NCI-H2196 treated with DMSO at 0.1 percent for 48 hours (cell line): ENCODE results near the gene ARHGEF18.
"Not testable (repeated sequence)": the region's sequence is repeated elsewhere in the genome, so short reads cannot be mapped to it uniquely, and the experiment has no call there.

Experiments used
- DNase-seq: peaks from one replicate; lab custom pipeline; 2025; ENCODE audit not compliant: unreplicated experiment; lab: John Stamatoyannopoulos, UW

Gene ARHGEF18

DNA sequence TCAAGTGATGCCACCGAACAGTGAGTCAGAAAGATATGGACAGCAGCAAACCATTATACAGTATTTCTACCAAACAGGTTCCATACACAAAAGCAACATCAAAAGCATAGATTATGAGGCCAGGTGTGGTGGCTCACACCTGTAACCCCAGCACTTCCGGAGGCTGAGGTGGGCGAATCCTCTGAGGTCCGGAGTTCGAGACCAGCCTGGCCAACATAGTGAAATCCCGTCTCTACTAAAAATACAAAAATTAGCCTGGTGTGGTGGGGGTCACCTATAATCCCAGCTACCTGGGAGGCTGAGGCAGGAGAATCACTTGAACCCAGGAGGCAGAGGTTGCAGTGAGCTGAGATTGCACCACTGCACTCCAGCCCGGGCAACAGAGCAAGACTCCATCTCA lies 1.7 kb upstream of the ARHGEF18 start:
- not testable (repeated sequence) for DNase-seq

DNA sequence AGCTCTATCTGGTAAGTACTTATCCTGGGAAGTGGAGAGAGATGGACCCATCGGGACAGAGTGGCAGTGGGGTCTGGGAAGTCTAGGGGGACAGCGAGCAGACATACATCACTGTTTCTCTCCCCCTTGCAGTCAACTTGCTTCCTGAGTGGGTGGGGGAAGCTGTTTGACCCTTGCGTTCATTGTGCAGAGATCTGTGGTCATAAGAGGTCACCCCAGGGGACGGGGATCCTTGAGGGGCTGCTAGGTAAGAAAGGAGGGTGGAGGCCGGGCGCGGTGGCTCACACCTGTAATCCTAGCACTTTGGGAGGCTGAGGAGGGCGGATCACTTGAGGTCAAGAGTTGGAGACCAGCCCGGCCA lies 474 bp downstream of the ARHGEF18 start:
- DNase-seq = no peak

DNA sequence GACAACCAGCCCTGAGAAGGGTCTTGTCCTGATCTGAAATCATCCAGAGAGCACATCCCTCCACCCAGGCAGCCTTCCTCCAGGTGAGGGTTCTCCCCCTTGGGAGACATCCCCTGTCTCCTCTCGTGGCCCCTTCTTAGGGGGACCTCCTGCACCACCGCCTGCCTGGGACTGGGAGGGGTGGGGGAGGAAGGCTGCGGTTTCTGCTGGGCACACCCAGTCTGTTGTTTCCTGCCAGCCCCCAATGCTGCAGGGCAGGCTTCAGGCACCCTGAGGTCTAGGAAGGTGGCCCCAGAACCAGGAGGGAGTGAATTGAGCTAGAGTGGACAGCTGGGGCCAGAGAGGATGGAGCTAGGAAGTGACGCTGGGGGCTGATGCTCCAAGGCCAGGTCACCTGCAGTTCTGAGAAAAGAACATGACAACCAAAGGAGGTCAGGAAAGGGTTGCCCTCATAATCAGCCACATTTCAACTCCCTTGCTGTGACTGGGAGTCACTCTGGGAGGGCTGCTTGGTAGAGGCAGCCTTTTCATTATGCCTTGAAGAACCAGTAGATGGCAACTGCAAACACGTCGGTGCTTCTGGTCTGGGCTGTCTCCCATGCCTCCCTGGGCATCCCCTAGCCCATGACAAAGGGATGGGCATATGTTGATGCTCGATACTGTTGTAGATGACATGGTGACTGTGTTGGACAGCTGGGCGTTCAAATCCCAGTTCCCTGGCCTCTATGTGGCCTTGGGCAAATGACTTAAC lies 1.4 kb downstream of the ARHGEF18 start:
- no peak for DNase-seq

DNA sequence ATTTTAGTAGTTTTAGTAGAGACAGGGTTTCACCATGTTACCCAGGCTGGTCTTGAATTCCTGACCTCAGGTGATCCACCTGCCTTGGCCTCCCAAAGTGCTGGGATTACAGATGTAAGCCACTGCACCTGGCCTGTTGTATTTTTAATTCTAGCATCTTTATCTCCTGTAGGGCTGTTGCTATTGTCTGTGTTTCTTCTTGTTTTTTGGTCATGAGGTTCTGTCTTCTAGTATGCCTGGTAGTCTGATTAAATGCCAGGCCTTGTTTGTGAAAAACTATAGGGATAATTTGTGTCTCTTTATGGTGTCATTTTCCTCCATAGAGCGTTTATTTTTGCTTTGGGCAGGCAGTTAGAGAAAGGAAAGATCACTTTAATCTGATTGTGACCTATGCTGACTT lies 3.1 kb downstream of the ARHGEF18 start:
- DNase-seq = no peak

DNA sequence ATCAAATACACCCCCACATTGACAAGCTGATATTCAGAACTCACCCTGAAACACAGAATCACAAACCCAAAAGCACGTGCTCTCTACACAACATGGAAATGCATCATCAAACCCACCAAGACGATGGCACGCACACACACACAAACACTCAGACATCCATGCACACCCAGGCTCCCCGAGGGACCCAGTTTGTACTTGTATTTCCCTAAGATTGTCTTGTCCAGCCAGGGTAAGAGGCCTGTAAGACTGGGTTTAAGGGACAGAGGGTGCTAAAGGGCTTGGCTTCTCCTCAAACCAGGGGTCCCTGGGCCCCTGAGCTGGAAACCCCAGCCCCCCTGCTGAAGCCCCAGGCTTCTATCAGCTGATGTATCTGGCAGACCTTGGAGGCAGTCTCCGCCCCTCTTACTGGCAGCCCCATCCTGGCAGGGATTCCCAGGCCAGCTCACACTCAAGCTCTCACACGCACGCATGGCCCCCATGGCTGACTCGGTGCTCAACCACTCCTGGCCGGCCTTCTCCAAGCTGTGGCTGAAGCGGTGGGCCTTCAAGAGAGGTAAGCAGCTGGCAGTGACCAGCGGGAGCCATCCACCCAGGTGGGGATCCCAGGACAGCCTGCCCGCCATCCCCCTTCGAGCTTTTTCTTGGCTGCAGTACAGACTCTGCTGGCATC lies 6.5 kb downstream of the ARHGEF18 start:
- no peak for DNase-seq

DNA sequence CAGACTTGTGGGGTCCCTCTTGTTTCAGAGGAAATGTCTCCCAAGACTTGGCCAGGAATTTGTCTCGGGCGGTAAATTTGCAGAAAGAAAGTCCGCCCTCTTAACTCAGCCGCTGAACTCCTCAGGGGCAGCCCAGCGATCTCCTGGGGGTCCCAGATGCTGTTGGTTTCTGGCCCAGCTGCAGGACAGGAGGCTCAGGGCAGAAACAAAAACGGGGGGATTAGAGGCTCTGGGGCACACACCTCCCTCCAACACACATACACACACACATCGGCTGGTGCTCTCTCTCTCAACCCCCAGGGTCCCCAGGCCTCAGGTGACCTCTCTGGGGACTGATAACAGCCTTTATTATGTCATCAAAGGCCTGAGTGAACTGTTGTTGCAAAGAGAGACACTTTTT lies 7.1 kb downstream of the ARHGEF18 start:
- DNase-seq = no peak

DNA sequence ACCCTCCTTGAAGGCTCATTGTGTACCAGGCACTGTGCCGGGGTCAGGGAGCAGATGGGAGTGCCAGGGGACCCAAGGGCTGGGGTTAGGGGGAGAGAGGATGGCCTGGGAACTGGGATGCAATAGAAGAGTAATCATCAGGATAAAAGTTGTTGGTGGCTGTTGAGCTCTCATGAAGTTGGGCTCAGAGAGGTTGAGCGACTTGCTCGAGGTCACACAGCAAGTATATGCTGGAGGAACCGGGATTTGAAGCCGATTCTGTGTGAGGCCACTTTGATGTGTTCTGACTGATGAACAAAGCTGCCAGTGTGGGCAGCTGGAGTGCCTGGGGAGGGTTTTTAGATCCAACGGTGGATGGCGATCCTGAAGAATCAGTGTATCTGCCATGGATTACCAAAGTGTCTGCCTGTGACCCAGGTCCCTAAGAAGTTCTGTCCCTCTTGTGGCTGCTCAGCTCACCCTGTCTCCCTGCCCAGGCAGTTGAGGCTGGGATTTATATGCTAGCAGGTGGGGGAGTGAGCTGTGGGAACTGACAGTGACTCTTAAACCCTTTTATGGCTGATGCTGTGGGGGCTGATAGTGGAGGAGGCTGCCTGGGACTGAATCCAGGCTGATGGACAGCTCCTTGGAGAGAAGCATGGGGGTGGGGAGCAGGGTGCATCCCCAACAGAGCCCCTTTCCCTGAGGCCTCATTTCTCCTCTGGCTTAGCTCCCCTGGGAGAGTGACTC lies 8.3 kb downstream of the ARHGEF18 start:
- no peak for DNase-seq

DNA sequence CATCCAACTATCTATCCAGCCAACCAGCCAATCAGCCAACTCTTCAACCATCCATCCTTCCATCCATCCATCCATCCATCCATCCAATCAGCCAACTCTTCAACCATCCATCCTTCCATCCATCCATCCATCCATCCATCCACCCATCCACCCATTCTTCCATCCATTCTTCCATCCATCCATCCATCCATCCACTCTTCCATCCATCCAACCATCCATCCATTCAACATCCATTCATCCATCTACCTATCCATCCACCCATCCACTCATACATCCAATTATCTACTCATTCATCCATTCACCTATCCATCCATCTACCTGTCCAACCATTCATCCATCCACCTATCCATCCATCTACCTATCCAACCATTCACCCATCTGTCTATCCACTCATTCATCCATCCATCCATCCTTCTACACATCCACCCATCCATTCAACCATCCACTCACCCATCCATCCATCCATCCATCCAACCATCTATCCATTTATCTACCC lies 9.4 kb downstream of the ARHGEF18 start:
- DNase-seq = no peak

DNA sequence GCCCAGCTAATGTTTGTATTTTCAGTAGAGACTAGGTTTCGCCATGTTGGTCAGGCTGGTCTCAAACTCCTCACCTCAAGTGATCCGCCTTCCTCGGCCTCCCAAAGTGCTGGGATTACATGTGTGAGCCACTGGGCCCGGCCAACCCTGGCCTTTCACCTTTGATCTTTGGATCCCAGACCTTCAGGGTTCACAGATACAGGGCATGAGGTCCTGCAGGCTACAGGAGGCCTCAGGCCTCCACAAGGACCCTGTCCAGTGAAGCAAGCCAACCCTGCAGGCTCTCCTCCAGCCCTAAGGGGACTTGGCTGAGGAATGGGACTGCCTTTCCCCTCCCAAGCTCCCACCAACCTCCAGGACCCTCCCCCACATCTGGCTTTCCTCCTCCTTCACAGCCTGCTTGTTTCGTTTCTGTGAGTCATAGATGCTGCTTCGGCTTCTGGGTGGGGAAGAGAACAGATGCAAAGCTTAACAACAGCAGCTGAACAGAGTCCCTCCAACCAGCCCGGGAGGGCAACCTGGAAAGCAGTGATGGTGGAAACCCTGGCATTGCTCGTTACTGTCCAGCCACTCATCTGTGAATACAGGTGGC lies 11.8 kb downstream of the ARHGEF18 start:
- DNase-seq = no peak

DNA sequence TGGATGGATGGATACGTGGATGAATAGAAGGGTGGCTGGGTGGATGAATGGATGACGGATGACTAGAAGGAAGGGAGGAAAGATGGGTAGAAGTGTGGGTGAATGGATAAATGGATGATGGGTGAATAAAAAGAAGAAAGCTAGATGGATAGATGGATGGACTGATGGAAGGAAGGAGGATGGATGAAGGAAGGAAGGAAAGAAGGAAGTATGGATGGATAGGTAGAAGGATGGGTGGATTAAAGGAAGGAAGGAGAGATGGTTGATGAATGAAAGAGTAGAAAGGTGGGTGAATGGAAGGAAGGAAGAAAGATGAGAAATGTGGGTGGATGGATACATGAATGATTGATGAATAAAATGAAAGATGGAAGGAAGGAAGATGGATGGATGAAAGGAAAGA lies 14.5 kb downstream of the ARHGEF18 start:
- no peak for DNase-seq

DNA sequence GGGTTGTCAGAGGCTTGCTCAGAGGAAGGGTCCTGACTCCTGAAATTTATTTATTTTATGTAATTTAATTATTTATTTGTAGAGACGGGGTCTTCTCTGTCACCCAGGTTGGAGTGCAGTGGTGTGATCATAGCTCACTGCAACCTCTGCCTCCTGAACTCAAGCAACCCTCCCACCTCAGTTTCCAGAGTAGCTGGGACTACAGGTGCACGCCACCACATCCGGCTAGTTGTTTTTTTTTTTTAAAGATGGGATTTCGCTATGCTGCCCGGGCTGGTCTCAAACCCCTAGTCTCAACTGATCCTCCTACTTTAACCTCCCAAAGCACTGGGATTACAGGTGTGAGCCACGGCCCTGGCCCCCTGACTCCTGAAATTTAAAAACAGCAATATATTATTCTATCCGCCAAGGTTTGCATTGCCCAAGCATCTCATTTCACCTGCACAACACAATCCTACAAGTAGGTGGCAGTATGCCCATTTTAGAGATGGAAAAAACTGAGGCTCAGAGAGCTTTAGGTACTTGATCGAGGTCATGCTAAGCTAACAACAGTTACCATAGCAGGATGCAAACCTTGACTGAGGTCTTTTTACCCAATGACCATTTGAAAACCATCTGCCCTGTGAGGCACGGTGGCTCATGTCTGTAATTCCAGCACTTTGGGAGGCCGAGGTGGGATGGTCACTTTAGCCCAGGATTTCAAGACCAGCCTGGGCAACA lies 18.1 kb downstream of the ARHGEF18 start:
- DNase-seq = no peak

DNA sequence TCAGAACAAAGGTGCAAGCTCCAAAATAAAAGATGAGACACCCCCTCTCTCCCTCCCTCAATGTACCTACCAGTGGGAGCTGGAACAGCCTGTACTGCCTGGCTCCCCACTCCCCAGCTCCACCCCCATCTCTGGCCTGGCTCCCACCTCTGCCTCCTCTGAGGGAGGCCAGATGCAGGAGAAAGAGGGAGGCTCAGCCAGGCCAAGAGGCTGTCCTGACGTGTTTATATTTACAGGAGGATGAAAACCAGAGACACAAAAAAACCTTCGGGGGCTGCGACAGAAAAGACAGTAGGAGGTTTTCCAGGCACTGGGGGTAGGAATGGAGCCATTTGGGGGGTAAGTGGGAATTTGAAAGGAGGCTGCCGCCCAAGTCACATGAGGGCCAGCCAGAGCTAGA lies 19.7 kb downstream of the ARHGEF18 start:
- DNase-seq = no peak

DNA sequence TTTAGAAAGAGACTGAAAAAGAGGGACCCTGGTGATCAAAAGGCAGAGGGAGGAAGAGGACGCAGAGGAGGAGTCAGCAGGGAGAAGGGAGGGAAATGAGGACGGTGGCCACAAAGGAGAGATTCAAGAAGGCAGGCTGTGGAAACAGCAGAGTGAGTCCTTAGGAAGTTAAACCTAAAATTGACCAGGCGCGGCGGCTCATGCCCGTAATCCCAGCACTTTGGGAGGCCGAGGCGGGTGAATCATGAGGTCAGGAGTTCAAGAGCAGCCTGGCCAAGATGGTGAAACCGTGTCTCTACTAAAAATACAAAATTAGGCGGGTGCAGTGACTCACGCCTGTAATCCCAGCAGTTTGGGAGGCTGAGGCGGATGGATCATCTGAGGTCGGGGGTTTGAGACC lies 20.1 kb downstream of the ARHGEF18 start:
- not testable (repeated sequence) for DNase-seq

DNA sequence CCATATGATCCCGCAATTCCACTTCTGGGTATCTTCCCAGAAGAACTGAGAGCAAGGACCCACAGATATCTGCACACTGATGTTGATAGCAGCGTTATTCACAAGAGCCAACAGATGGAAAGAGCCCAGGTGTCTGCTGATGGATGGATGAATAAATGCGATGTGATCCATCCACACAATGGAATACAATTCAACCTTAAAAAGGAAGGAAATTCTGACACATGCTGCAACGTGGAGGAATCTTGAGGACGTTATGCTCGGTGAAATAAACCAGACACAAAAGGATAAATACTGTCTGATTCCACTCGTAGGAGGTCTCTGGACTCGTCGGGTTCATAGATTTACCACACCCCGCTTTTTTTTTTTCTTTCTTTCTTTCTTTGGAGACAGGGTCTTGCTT lies 21.8 kb downstream of the ARHGEF18 start:
- DNase-seq = no peak

DNA sequence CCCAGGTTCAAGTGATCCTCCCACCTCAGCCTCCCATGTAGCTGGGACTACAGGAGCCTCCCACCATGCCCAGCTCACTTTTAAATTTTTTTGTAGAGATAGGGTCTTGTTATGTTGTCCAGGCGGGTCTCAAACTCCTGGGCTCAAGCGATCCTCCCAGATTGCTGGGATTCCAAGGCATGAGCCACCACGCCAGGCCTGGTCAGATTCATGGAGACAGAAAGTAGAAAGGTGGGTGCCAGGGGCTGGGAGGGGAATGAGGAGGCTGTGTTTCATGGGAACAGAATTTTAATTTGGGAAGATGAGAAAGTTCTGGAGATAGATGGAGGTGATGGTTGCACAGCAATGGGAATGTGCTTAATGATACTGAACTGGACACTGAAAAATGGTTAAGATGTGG lies 22.3 kb downstream of the ARHGEF18 start:
- no peak for DNase-seq

DNA sequence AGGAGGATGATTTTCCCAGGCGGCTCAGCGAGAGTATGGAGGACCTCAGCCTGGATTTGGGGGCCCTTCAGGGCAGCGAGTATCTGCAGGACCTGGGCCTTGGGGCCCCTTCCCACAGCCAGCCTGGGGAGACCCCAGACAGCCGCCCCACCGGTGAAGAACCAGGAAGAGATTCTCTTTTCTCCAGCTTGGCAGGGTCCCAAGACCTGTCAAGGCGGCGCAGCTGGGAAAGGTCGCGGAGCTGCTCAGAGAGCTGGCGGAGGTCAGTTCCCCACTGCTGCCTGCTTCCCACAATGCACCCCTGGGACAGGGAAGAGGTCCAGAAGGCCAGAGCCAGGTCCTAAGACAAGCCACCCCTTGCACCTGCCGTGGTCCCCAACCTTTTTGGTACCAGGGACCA lies 24.1 kb downstream of the ARHGEF18 start:
- DNase-seq = no peak

DNA sequence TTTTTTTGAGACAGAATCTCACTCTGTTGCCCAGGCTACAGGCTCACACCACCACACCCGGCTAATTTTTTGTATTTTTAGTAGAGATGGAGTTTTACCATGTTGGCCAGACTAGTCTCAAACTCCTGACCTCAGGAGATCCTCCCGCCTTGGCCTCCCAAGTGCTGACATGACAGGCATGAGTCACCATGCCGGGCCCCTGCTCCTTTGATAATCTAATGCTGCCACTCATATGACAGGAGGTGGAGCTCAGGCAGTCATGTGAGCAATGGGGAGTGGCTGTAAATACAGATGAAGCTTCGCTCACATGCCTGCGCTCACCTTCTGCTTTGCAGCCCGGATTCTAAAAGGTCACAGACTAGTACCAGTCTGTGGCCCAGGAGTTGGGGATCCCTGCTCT lies 25.1 kb downstream of the ARHGEF18 start:
- no peak for DNase-seq

DNA sequence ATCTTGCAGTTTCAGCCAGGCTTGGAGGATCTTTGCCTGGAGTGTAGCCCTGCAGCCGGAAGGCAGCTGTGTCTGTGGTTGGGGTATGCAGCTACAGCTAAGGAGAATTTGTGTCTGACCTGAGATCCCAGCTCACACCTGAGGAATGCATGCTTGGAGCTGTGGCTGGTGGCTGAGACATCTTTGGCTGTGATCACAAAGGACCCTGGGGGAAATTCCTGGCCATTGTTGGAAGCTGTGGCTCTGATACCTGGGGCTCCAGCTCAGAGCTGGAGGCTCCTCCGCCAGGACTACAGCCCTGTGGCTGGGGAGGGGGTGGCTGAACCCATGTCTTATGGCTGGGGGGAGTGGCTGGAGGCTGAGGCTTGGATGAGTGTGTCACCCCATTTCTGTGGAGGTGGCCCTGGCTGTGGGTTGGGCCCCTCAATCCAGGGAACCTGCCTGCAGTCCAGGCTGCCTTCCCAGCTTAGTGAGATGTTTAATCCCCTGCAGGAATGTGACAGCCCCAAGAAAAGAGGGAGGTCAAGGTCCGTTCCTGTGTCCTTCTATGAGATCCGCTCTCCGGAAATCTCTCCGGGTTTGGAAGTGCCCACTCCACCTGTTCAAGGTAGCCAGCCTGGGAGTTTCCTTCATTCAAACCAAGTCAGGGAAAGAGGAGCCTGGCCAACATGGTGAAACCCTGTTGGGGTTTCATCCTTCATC lies 27.6 kb downstream of the ARHGEF18 start:
- no peak for DNase-seq

DNA sequence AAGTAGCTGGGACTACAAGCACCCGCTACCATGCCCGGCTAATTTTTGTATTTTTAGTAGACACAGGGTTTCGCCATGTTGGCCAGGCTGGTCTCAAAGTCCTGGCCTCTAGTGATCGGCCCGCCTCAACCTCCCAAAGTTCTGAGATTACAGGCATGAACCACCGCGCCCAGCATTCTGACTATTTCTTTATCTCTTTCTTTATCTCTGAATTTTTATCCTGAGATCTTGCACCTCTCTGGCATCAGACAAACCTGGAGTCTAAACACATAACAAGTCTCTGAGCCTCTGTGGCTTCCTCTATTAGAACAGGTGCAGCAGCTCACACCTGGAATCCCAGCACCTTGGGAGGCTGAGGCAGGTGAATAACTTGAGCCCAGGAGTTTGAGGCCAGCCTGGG lies 28.5 kb downstream of the ARHGEF18 start:
- DNase-seq = no peak

DNA sequence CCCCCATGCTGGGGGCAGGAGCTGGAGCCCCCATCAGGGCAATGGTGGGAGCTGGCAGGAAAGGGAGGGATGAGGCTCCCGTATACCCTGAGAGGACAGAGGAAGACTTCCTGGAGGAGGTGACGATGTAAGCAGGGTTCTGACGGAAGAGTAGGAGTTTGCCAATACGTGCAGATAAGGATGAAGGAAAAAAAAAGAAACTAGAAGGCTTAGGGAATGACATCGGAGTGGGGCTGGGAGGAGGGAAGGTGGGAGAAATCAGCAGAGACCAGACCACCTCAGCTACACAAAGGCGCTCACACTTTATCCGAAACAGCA lies 32.3 kb downstream of the ARHGEF18 start:
- DNase-seq = no peak

DNA sequence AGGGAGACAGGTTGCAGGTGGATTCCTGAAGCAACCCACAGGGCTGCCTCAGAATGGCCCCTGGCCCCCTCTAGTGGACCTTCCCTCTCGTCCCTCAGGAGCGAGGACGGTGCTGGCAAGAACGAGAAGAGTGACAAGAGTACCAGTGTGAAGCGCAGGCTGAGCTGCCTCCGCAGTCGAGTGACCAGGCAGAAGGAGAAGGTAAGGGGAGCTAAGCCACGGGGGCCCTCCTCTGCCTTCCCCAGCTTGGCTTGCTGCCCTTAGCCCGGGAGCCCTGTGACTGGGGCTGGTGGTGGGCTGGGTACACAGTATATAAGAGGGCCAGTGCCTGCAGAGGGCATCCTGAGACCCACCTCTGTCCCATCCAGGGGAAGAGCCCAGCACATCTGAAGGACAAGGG lies 34.0 kb downstream of the ARHGEF18 start:
- DNase-seq = no peak
